WTC11 (cell line): ENCODE data around the gene H1-8. TPM values are rescaled to one million over a fixed set of nuclear protein-coding genes. Genes with fewer than 3 reads are reported as not detected.

Experiments
- ATAC-seq: fragments of 200-7000 bp; cut with Tn5 transposase; 2 replicates; pipeline ENCODE4 v1.10.0; 2021; ENCODE audit warnings: mild to moderate bottlenecking, moderate library complexity
- CTCF ChIA-PET: fragments of 300-600 bp; sonication (Branson Sonifier 250); formaldehyde crosslinking; loops from one replicate; lab custom pipeline; 2021; ENCODE audit warnings: antibody characterized with exemption; lab: Charles Lee
- POLR2A ChIA-PET: fragments of 350-600 bp; sonication (Branson Sonifier 250); formaldehyde crosslinking; loops from one replicate; lab custom pipeline; 2021; ENCODE audit warnings: antibody characterized with exemption; lab: Charles Lee
- DNase-seq: peaks from one replicate; pipeline ENCODE4 v3.0.0; 2021; ENCODE audit warnings: low spot score
- H3K27ac Mint-ChIP-seq: 2 replicates; pipeline ENCODE4 v1.8.0; 2021; ENCODE audit warnings: mixed read lengths
- H3K27me3 Mint-ChIP-seq: 2 replicates; pipeline ENCODE4 v1.8.0; 2021; ENCODE audit warnings: low read depth, mild to moderate bottlenecking, moderate library complexity, mixed read lengths
- H3K36me3 Mint-ChIP-seq: 2 replicates; pipeline ENCODE4 v1.8.0; 2021; ENCODE audit warnings: mixed read lengths
- H3K4me1 Mint-ChIP-seq: 2 replicates; pipeline ENCODE4 v1.8.0; 2022; ENCODE audit warnings: mixed read lengths
- H3K4me3 Mint-ChIP-seq: 2 replicates; pipeline ENCODE4 v1.8.0; 2021; ENCODE audit warnings: mild to moderate bottlenecking, moderate library complexity, mixed read lengths
- H3K9me3 Mint-ChIP-seq: 2 replicates; pipeline ENCODE4 v1.8.0; 2021; ENCODE audit warnings: mixed read lengths
- CREM ChIP-seq: sonication (generic); formaldehyde crosslinking; IDR thresholded peaks from 2 replicates; pipeline ENCODE4 v1.8.1; 2022; ENCODE audit warnings: mild to moderate bottlenecking, missing genetic modification reagents, moderate library complexity
- EMX1 ChIP-seq: fragments of 250-450 bp; sonication (Bioruptor Pico); IDR thresholded peaks from 2 replicates; pipeline ENCODE4 v1.8.0; 2021; ENCODE audit warnings: mild to moderate bottlenecking
- MYBL2 ChIP-seq: sonication (generic); formaldehyde crosslinking; IDR thresholded peaks from 2 replicates; pipeline ENCODE4 v1.8.1; 2023; ENCODE audit warnings: mild to moderate bottlenecking, moderate library complexity, missing genetic modification reagents
- SP1 ChIP-seq: sonication (generic); formaldehyde crosslinking; conservative IDR thresholded peaks from 2 replicates; pipeline ENCODE4 v1.8.1; 2022; ENCODE audit warnings: missing genetic modification reagents
- TCF7 ChIP-seq: sonication (generic); formaldehyde crosslinking; IDR thresholded peaks from 2 replicates; pipeline ENCODE4 v1.8.0; 2022; ENCODE audit warnings: mild to moderate bottlenecking, low read depth, missing genetic modification reagents, moderate library complexity
- USF2 ChIP-seq: sonication (generic); formaldehyde crosslinking; IDR thresholded peaks from 2 replicates; pipeline ENCODE4 v1.8.1; 2023; ENCODE audit warnings: mild to moderate bottlenecking, missing genetic modification reagents, moderate library complexity
- ZBTB43 ChIP-seq: sonication (generic); formaldehyde crosslinking; IDR thresholded peaks from 2 replicates; pipeline ENCODE4 v1.8.1; 2023; ENCODE audit warnings: mild to moderate bottlenecking, missing genetic modification reagents
- ZNF263 ChIP-seq: sonication (generic); formaldehyde crosslinking; IDR thresholded peaks from 2 replicates; pipeline ENCODE4 v1.8.1; 2022; ENCODE audit warnings: low read depth, mild to moderate bottlenecking, moderate library complexity, missing genetic modification reagents
- ZNF281 ChIP-seq: sonication (generic); formaldehyde crosslinking; IDR thresholded peaks from 2 replicates; pipeline ENCODE4 v1.8.0; 2023; ENCODE audit warnings: mild to moderate bottlenecking, missing genetic modification reagents
- ZNF416 ChIP-seq: fragments of 250-450 bp; sonication (Bioruptor Pico); IDR thresholded peaks from 2 replicates; pipeline ENCODE4 v1.9.0; 2021; ENCODE audit warnings: mild to moderate bottlenecking, inconsistent platforms
- ZSCAN18 ChIP-seq: fragments of 250-450 bp; sonication (Bioruptor Pico); IDR thresholded peaks from 2 replicates; pipeline ENCODE4 v2.1.2; 2022; ENCODE audit warnings: mild to moderate bottlenecking, moderate library complexity
- total RNA-seq: library from RNA; stranded (reverse); gene quantifications from 3 replicates; pipeline ENCODE4 v1.2.3, GENCODE V29; 2021

The H1-8 gene
- total RNA-seq, 1 experiment from 2014 or later: not detected

- TF ChIP-seq EMX1 (CRISPR knock-in tag): no peak
These were observed 49.0 kb downstream of the H1-8 start (continued) for GRCh38 chr3:129591932-129592331.

GRCh38 chr3:129592381-129593131 lies 49.6 kb downstream of the H1-8 start:
- CTCF ChIA-PET: interaction anchor here (0.6 to 3.9 kb wide), 14 partner anchors 13 to 350 kb away, joined by 3 to 35 read pairs (median 5); partner anchors contain the start of gene RHO
- POLR2A ChIA-PET: interaction anchor here (0.6 to 1.3 kb wide), 5 partner anchors 16 to 152 kb away, joined by 3 to 4 read pairs (median 3); partner anchors contain the start of gene IFT122

GRCh38 chr3:129593230-129593594 lies 50.2 kb downstream of the H1-8 start:
- peaks cover 69% of the 10 kb centered on the region for H3K4me1 Mint-ChIP-seq
- DNase-seq (no peak), ATAC-seq (no peak)
- POLR2A ChIA-PET: interaction anchor here (0.5 to 1.0 kb wide), 4 partner anchors 30 to 168 kb away, joined by 3 read pairs; partner anchors contain the start of gene IFT122
- CTCF ChIA-PET: interaction anchor here (0.7 to 3.9 kb wide), 10 partner anchors 12 to 349 kb away, joined by 3 to 35 read pairs (median 6); partner anchors contain the start of gene RHO
- TF ChIP-seq ZNF416 (CRISPR knock-in tag): no peak
- no peak for TF ChIP-seq ZBTB43 (CRISPR knock-in tag)
- TF ChIP-seq MYBL2 (CRISPR knock-in tag): 0 out of 2 replicates have a peak, but pooled peaks have one; percentile 24
- TF ChIP-seq, all 79 proteins: peak for 1
- Mint-ChIP-seq H3K36me3 (no peaks in the 10 kb centered on the region), H3K27ac (peak overlapping the region; percentile 58), H3K9me3 (no peaks in the 10 kb centered on the region), H3K27me3 (no peaks in the 10 kb centered on the region), H3K4me3 (peak overlapping the region; percentile 29)

More at GRCh38 chr3:129592381-129593131, 49.6 kb downstream of the H1-8 start:
- peaks cover 62% of the 10 kb centered on the region for H3K4me1 Mint-ChIP-seq
- TF ChIP-seq USF2 (CRISPR knock-in tag) (no peak), ZNF263 (CRISPR knock-in tag) (no peak), TCF7 (no peak), ZSCAN18 (CRISPR knock-in tag) (no peak), SP1 (CRISPR knock-in tag) (peak; percentile 13; the same call in 1 of the 2 replicates), ZNF416 (CRISPR knock-in tag) (no peak), CREM (no peak), ZNF281 (peak; percentile 56; the same call in 1 of the 2 replicates)
- TF ChIP-seq, all 79 proteins: peak for 2
- Mint-ChIP-seq H3K4me3 (peak overlapping the region; percentile 29), H3K36me3 (no peaks in the 10 kb centered on the region), H3K9me3 (no peaks in the 10 kb centered on the region), H3K27ac (peak overlapping the region; percentile 58; the same call in 1 of the 2 replicates), H3K27me3 (no peaks in the 10 kb centered on the region)
- peak; percentile 13 for ATAC-seq
- DNase-seq: peak; percentile 69
